SU-DHL-6 (cell line): ENCODE results near the gene RCBTB2.

Experiments used
- H2AFZ ChIP-seq: fragments of 200-600 bp; sonication (generic); 2 replicates; pipeline ENCODE4 v1.6.1; 2014; ENCODE audit warnings: low read depth, mild to moderate bottlenecking, moderate library complexity, mixed read lengths, antibody characterized with exemption, low read length; ENCODE audit not compliant: severe bottlenecking
- H3F3A ChIP-seq: fragments of 200-600 bp; shearing (Covaris generic); 2 replicates; pipeline ENCODE4 v1.6.0; 2016; ENCODE audit warnings: antibody characterized with exemption, mild to moderate bottlenecking; ENCODE audit not compliant: insufficient read depth
- H3K27ac ChIP-seq: fragments of 200-600 bp; sonication (generic); 2 replicates; pipeline ENCODE4 v1.5.1; 2016; ENCODE audit warnings: low read depth, mild to moderate bottlenecking, low read length, moderate library complexity, mixed read lengths
- H3K27me3 ChIP-seq: fragments of 200-600 bp; sonication (generic), shearing (Covaris generic); 2 replicates; pipeline ENCODE4 v1.6.0; 2014; ENCODE audit warnings: mild to moderate bottlenecking, low read length
- H3K36me3 ChIP-seq: fragments of 200-600 bp; sonication (generic); 2 replicates; pipeline ENCODE4 v1.6.1; 2014; ENCODE audit warnings: mild to moderate bottlenecking, low read length, mixed read lengths
- H3K4me2 ChIP-seq: fragments of 300-600, 200-600 bp; shearing (Covaris generic), sonication (generic); 2 replicates; pipeline ENCODE4 v1.6.0; 2014; ENCODE audit warnings: low read length, low read depth, mild to moderate bottlenecking; ENCODE audit not compliant: poor library complexity, severe bottlenecking
- H3K4me3 ChIP-seq: fragments of 200-600 bp; sonication (generic); 2 replicates; pipeline ENCODE4 v1.5.1; 2014; ENCODE audit warnings: antibody characterized with exemption, low read length, mild to moderate bottlenecking, mixed read lengths; ENCODE audit not compliant: insufficient read depth, poor library complexity, severe bottlenecking
- H3K79me2 ChIP-seq: fragments of 200-600 bp; sonication (generic); 2 replicates; pipeline ENCODE4 v1.6.1; 2014; ENCODE audit warnings: mild to moderate bottlenecking, low read length, moderate library complexity; ENCODE audit not compliant: insufficient read depth
- H3K9ac ChIP-seq: fragments of 200-600 bp; sonication (generic); 2 replicates; pipeline ENCODE4 v1.7.0; 2014; ENCODE audit warnings: mild to moderate bottlenecking, low read length
- H3K9me2 ChIP-seq: fragments of 200-600 bp; sonication (generic); replicated peaks from 2 replicates; pipeline ENCODE4 v1.6.1; 2014; ENCODE audit warnings: low read length; ENCODE audit not compliant: insufficient read depth
- H3K9me3 ChIP-seq: fragments of 200-600 bp; sonication (generic); 2 replicates; pipeline ENCODE4 v1.6.1; 2014; ENCODE audit warnings: low read length, mixed read lengths; ENCODE audit not compliant: insufficient read depth
- H4K20me1 ChIP-seq: fragments of 200-600 bp; sonication (generic); 2 replicates; pipeline ENCODE4 v1.6.1; 2014; ENCODE audit warnings: low read depth, mild to moderate bottlenecking, antibody characterized with exemption, low read length, moderate library complexity, mixed read lengths
- CTCF ChIP-seq: fragments of 200-600 bp; sonication (generic); IDR thresholded peaks from one replicate; pipeline ENCODE4 v1.5.1; 2017; ENCODE audit warnings: antibody characterized with exemption, mild to moderate bottlenecking, low read length, moderate library complexity; ENCODE audit not compliant: insufficient read depth, poor library complexity, severe bottlenecking
- EZH2phosphoT487 ChIP-seq: fragments of 200-600 bp; sonication (generic), shearing (Covaris generic); conservative IDR thresholded peaks from 2 replicates; pipeline ENCODE4 v1.6.1; 2018; ENCODE audit warnings: mild to moderate bottlenecking, antibody characterized with exemption, low read length, moderate library complexity, mixed read lengths

The RCBTB2 gene

GRCh38 chr13:48535766-48536165, 2.9 kb upstream of the RCBTB2 start:
- Histone ChIP-seq H3K27ac (no peak overlapping the region), H2AFZ (no peak overlapping the region), H3K4me2 (no peak overlapping the region)

DNA sequence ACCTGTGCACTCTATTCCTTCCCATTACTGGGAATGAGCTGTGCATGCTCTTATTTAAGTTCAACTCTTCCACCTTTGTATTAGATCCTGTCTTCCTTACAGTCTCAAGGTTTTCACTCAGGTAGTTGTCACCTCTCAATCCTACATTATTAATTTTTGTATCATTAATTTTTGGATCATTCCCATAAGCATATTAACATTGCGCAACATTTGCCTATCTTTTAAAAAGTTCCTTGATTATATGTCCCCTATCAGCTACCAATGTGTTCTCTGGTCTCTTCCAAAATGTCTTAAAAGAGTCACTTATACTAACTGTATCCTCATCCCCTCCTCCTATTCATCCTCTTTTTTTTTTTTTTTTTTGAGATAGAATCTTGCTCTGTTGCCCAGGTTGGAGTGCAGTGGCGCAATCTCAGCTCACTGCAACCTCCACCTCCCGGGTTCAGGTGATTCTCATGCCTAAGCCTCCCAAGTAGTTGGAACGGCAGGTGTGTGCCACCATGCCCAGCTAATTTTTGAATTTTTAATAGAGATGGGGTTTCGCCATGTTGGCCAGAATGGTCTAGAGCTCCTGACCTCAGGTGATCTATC, 2.1 kb upstream of the RCBTB2 start:
- Histone ChIP-seq H3K27ac (no peak overlapping the region), H3K4me2 (no peak overlapping the region), H3K9ac (no peak overlapping the region)

More at GRCh38 chr13:48535766-48536165, 2.9 kb upstream of the RCBTB2 start:
- H3K9me3 ChIP-seq, result no peaks in the 10 kb centered on the region; the same call in 1 of the 2 replicates
- peaks cover under 1% of the 10 kb centered on the region; the same call in 1 of the 2 replicates for H3K79me2 ChIP-seq
- TF ChIP-seq CTCF (no peak), EZH2phosphoT487 (no peak)
- no peak overlapping the region for H3K4me3 ChIP-seq
- peaks cover 27% of the 10 kb centered on the region for H3F3A ChIP-seq
- H3K9ac ChIP-seq, result no peak overlapping the region
- H3K27me3 ChIP-seq, result no peaks in the 10 kb centered on the region
- peaks cover 9% of the 10 kb centered on the region; the same call in 1 of the 2 replicates for H3K36me3 ChIP-seq
- no peaks in the 10 kb centered on the region for H4K20me1 ChIP-seq
- no peaks in the 10 kb centered on the region for H3K9me2 ChIP-seq

DNA sequence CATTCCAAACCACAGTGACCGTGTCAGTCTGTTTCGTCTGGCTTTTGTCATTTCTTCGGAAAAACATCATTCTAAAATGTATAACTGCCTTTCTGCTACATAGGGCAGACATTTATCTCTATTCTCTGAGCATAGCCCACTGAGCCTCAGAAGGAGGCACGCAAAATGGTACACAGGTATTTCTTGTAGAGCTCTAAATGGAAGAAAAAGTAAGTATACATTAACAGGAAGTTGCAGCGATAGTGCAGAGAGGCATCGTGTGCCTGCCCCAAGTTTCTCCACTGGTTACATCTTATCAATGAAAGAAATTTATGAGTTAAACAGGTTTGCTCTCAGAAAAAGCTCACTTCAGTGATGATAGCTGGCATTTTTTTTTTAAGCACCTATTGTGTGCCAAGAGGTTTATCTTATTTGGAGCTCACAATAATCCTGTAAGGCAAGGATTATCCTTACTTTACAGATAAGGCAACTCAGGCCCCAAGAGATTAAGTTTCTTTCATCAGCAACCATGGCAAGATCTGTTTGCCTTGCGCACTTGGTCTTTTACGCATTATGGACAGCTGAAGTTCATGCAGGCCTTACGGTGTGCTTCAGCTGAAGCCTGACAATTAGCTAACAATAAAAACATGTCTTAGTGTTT, 1.2 kb upstream of the RCBTB2 start:
- H3K4me2 ChIP-seq, result peak overlapping the region; percentile 84
- peak overlapping the region; percentile 83 for H3K27ac ChIP-seq
- TF ChIP-seq CTCF (no peak), EZH2phosphoT487 (no peak)
- no peak overlapping the region for H2AFZ ChIP-seq
- no peak overlapping the region for H3K4me3 ChIP-seq
- H3K36me3 ChIP-seq, result peaks cover 9% of the 10 kb centered on the region; the same call in 1 of the 2 replicates
- H3K9me2 ChIP-seq, result no peaks in the 10 kb centered on the region
- peaks cover 39% of the 10 kb centered on the region for H3F3A ChIP-seq
- no peaks in the 10 kb centered on the region for H4K20me1 ChIP-seq
- 0 out of 2 replicates have a peak overlapping the region, but pooled peaks have one; percentile 75 for H3K9ac ChIP-seq
- no peaks in the 10 kb centered on the region; the same call in 1 of the 2 replicates for H3K9me3 ChIP-seq
- peaks cover 16% of the 10 kb centered on the region for H3K79me2 ChIP-seq
- no peaks in the 10 kb centered on the region for H3K27me3 ChIP-seq

More for the DNA sequence above, 2.1 kb upstream of the RCBTB2 start:
- H4K20me1 ChIP-seq, result no peaks in the 10 kb centered on the region
- H3K4me3 ChIP-seq, result no peak overlapping the region
- peaks cover 34% of the 10 kb centered on the region for H3F3A ChIP-seq
- H3K9me2 ChIP-seq, result no peaks in the 10 kb centered on the region
- H3K27me3 ChIP-seq, result no peaks in the 10 kb centered on the region
- peaks cover 7% of the 10 kb centered on the region; the same call in 1 of the 2 replicates for H3K79me2 ChIP-seq
- H3K9me3 ChIP-seq, result no peaks in the 10 kb centered on the region; the same call in 1 of the 2 replicates
- peaks cover 9% of the 10 kb centered on the region; the same call in 1 of the 2 replicates for H3K36me3 ChIP-seq
- no peak overlapping the region for H2AFZ ChIP-seq
- TF ChIP-seq EZH2phosphoT487, result no peak
- no peak for TF ChIP-seq CTCF
